ENCODE measurements around the gene FSTL4. TPM values are rescaled to one million over a fixed set of nuclear protein-coding genes. Genes with fewer than 3 reads are reported as not detected.

Gene FSTL4
- total RNA-seq, 1 donor from 2014 or later, result under 0.01 TPM

DNA sequence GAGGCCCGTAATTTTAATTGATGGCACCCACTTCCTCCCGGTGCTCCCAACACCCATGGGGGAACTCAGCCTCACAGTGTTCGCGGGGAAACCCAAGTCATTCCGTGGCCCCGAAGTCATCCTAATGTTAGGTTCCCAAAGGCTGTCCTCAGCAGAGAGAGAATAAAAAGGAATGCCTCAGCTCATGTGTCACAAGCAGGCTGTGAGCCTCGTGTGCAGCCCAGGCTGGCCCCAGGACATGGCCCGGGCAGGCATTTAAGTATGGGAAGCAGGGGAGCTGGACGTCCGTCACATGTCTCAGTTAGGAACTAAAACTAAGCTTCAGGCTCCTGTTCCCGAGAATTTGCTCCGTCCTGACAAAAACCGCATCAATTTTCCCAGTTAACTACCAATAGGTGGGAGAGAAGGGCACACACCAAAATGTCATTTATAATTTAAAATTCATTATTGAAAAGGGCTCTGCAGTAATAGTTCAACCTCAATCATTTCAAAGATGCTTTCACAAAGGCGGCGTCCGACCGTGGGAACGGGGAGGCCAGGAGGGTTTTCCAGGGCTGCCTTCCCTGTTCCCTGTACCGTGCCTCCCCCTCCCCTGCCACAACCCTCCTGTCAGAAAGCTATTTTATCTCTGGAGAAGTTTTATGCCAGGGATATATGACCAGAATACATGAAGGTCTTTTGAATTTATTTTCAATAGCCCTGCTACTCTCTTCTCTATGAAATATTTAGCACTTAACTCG is 137.3 kb downstream of the FSTL4 start:
- DNase-seq, result no peak

GRCh38 chr5:133473291-133473690 is 139.1 kb downstream of the FSTL4 start:
- DNase-seq, result no peak

- no peak for DNase-seq
Measured at GRCh38 chr5:133472829-133473228, 139.5 kb downstream of the FSTL4 start.

GRCh38 chr5:133471699-133472098 is 140.6 kb downstream of the FSTL4 start:
- DNase-seq, result no peak

DNA sequence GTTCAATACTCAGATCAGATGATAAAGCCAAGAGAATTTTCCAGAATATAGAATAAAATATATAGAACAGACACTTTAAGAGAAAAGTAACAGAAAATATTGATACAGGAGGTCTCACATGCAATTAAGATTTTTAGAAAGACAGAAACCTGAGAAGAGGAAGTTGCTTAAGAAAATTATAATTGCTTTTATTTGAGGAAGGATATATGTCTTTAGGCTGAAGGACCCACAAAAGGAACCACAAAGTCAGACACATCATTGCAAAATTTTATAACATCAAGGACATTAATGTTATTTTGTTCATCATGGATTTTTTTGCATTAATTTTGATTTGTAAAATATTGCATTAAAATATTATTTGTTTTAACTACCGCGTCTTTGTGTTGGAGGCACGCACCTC is 141.5 kb downstream of the FSTL4 start:
- DNase-seq, result no peak

DNA sequence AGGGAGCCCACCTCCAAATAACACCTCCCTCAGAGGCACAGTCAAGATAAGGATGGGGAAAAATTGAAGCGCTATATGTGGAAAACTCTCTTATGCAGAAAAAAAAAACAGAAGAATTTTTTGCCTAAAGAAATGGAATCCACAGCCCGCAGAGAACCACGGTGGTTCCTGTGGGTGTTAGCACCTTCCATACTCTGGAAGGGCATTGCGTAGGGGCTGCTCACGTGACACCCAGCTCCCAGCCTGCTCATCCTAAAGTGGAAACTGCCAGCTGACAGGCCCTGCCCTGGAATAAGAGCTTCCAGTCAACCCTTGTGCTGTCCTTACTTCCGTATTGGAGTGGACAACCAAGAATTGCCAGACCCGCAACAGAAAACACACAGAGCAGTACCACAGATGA is 142.5 kb downstream of the FSTL4 start:
- DNase-seq, result no peak

DNA sequence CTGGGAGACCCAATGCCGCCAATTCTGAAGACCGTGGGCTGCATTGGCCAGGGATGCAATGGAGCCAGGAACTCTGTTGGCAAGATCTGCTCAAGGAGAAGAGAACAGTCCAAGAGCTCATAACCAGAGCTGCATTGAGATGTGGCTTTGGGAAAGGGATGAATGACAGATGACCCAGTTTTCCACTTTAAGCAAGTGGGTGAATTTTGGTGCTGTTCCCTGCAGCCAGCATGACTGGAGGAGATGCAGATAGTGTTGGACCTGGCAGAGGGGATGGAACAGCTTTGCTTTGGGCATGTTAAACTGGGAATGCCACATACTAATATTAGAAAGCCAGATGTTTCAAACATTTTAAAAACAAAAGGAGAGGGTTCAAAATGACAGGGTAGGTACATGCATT is 143.1 kb downstream of the FSTL4 start:
- no peak for DNase-seq

- DNase-seq, result no peak
Measured at GRCh38 chr5:133468596-133468995, 143.7 kb downstream of the FSTL4 start.

DNA sequence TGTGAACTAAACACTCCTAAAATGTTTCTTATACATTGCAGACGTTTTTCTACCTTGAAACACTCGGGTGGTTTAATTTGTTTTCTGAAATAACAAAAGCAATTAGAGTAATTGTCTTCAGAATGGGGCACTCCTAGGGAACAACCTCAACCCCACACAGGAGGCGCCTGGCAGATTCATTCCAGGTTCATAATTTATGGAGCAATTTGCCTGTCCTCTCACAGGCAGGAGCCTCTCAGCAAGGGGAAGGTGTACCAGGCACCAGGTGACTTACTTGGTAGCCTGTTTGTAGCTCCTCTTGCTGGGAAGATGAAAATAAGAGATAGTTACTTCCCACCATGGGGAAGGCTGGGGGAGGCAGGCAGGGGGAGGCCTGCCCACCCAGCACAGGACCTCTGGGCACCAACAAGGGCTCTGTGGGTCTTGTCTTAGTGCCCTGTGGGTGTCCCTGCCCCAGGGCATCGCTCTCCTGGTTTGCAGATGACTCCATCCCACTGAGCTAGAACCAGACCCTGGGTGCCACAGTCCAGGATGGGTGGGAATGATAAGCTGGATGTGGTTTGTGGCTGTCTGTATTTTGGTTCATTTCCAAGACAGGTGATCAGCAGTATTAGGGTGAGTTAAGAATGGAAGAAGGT is 144.4 kb downstream of the FSTL4 start:
- DNase-seq, result no peak

GRCh38 chr5:133467335-133467779 is 145.0 kb downstream of the FSTL4 start:
- DNase-seq, result no peak

- no peak for DNase-seq
Measured at GRCh38 chr5:133466556-133467334, 145.6 kb downstream of the FSTL4 start.

GRCh38 chr5:133464013-133464412 is 148.3 kb downstream of the FSTL4 start:
- DNase-seq, result no peak

GRCh38 chr5:133461796-133462516 is 150.4 kb downstream of the FSTL4 start:
- no peak for DNase-seq

- peak; percentile 32 for DNase-seq
Measured at GRCh38 chr5:133460172-133460758, 152.1 kb downstream of the FSTL4 start.

DNA sequence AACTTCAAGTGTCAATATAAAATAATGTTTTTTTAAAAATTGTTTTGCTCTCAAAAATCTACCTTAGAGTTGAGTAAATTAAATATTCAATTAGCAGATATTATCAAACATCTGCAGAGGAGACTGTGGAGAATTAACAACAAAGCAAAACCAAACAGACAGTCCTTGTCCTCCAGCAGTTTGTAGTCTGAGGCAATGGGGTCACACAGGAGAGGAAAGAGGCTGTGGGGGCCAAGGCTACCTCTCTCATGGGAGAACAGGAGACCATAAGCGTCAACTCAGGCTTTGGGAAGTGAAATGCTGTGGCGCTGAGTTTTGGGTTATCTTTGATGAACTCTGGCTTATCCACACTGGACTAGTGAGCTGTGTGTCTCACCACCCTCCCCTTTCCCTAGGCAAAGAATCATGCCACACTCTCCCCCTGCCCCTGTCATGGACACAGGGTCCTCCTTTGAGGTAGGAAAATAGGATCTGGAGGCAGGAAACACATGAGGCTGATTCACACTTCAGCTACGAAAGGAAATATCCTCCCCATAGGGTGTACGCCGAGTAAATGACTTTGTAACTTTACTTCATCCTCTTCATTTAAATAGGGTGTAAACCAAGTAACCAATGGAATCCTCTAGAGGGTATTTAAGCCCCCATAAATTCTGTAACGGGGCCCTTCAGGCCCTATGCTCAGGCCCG is 152.7 kb downstream of the FSTL4 start:
- peak; percentile 67 for DNase-seq

DNA sequence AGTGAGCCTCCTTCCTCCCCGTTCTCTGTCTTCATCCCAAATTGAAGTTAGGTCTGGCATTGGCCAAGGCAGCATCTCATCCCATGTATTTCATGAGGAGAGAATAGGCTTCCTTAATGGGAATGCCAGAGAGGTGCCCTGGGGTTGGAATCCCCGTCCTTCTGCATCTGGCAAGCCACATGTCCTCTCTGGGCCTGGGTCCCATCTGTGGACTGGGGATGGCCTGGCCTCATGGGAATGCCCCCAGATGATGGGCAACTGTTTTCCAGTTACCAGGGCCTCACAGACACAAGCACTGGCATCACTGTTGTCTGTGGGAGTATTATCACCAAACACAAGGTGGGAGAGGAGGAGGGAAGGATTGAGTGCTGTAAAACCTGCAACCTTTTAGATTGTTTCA is 153.9 kb downstream of the FSTL4 start:
- no peak for DNase-seq

DNA sequence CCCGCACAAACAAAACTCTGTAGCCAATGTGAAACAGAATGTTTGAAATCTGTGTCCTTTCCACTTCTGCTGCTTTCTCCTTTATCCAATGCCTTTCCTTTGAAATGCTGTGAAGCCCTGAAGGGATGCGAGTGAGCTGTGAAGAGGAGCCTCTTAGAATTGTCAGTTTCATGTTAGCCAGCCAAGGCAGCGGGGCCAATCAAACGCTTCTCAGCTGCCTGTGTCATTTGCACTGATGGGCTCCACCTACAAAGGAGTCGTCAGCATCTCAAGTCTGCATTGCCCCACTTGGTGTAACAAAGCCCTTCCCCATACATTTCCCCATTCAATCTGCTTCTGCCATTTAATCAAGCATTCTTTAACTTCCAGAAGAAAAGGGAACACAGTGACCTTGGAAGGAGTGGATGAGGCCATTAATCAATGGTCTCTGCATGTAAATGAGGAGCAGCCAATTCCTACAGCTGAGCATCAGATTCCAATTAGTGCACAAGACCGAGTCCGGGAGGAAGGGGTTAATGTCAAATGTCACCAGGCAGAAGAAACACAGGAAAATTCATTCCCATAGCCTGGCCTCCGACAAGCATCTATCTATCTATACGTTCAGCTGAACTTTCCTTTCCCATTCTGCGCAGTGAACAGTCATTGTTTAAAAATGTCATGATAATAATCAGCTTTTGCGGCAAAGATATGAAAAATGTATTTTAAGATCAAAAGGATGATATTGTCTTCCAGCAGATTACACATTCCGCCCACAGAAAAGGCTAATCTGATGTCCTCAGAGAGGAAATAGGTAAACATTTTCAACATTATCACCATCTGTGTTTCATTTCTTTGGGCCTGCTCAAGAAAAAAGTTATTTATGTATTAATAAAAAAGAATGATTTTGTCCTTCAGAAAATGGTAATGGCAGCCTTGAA is 154.6 kb downstream of the FSTL4 start:
- DNase-seq, result peak; percentile 22

DNA sequence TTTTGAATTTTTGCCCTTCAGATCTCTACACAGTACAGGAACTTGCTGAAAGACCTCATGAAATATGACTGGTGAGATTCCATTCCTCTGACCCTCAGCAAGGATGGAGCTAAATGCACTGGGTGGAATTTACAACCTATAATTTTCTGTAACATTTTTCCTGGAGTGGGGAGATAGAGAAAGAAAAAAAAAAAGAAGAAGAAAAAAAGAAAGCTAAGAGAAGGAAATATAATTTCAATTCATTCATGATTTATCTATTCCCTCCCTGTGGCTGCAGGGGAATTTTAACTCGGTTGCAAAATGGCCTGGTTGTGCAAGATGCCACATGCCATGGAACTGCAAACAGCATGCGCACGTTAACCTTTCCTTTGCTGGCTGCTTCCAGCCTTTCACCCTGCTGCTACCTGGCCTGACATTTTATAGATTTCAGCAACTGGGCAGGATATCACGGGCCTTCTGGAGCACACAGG is 155.4 kb downstream of the FSTL4 start:
- DNase-seq, result no peak

DNA sequence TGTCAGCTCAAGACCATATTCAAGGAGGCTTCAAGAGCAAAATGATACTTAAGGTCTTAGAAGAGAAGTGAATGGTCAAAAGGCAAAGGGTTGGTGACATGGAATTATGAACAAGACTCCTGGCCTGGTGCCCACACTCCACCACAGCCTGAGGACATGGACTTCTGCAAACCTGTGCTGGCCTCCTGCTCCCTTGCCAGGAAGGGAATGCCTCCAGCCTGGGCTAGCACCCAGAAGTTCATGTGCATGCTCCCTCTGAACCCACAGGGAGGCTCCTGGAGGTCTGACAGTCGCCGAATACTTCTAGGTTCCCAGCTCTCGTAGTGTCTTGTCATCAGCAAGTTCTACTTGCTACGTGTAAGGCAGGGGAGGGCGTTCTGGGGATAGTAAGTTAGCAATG is 156.7 kb downstream of the FSTL4 start:
- DNase-seq, result no peak

GRCh38 chr5:133454442-133454841 is 157.9 kb downstream of the FSTL4 start:
- no peak for DNase-seq

GRCh38 chr5:133453831-133454230 is 158.5 kb downstream of the FSTL4 start:
- DNase-seq, result no peak

Measured in dermis blood vessel endothelial cell (primary cell).